ENCODE data around the gene CAB39L. TPM values are rescaled to one million over a fixed set of nuclear protein-coding genes. Genes with fewer than 3 reads are reported as not detected.
"Not testable (repeated sequence)": the region's sequence is repeated elsewhere in the genome, so short reads cannot be mapped to it uniquely, and the experiment has no call there.

The CAB39L gene
- polyA plus RNA-seq, 2 of the 4 experiments (the other 2 are of a cell fraction) = 2.3 to 5.2 TPM

- no peak for TF ChIP-seq ZC3H11A (IDR thresholded peaks at IDR 0.05)
- no peak for TF ChIP-seq CHD2 (IDR thresholded peaks at IDR 0.05; ENCODE audit: low read length, partially characterized antibody)
- no peak for TF ChIP-seq FOSL2 (IDR thresholded peaks at IDR 0.05)
- TF ChIP-seq FOSL2 (CRISPR knock-in tag; IDR thresholded peaks at IDR 0.05) = no peak
- TF ChIP-seq, protein P1, sequence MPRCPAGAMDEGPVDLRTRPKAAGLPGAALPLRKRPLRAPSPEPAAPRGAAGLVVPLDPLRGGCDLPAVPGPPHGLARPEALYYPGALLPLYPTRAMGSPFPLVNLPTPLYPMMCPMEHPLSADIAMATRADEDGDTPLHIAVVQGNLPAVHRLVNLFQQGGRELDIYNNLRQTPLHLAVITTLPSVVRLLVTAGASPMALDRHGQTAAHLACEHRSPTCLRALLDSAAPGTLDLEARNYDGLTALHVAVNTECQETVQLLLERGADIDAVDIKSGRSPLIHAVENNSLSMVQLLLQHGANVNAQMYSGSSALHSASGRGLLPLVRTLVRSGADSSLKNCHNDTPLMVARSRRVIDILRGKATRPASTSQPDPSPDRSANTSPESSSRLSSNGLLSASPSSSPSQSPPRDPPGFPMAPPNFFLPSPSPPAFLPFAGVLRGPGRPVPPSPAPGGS (IDR thresholded peaks at IDR 0.05) = no peak
- TF ChIP-seq ZFP36 (IDR thresholded peaks at IDR 0.05; ENCODE audit: borderline replicate concordance, partially characterized antibody) = no peak
- no peak for TF ChIP-seq NPAS2 (CRISPR knock-in tag; IDR thresholded peaks at IDR 0.05; ENCODE audit: borderline replicate concordance)
- TF ChIP-seq PHF8 (IDR thresholded peaks at IDR 0.05; ENCODE audit: borderline replicate concordance, low read depth) = no peak
- TF ChIP-seq, protein P2, sequence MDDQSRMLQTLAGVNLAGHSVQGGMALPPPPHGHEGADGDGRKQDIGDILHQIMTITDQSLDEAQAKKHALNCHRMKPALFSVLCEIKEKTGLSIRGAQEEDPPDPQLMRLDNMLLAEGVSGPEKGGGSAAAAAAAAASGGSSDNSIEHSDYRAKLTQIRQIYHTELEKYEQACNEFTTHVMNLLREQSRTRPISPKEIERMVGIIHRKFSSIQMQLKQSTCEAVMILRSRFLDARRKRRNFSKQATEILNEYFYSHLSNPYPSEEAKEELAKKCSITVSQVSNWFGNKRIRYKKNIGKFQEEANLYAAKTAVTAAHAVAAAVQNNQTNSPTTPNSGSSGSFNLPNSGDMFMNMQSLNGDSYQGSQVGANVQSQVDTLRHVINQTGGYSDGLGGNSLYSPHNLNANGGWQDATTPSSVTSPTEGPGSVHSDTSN (IDR thresholded peaks at IDR 0.05) = no peak
- TF ChIP-seq EHF (CRISPR knock-in tag; IDR thresholded peaks at IDR 0.05) = no peak
- no peak for TF ChIP-seq MAZ (IDR thresholded peaks at IDR 0.05; ENCODE audit: borderline replicate concordance, low read depth, low read length)
- no peak for TF ChIP-seq CBX2 (IDR thresholded peaks at IDR 0.05; ENCODE audit: borderline replicate concordance, low read depth)
- no peak for TF ChIP-seq RAD21 (conservative IDR thresholded peaks at IDR 0.05 in 1 of 2, IDR thresholded peaks at IDR 0.05 in 1 of 2)
- TF ChIP-seq SREBF2 (IDR thresholded peaks at IDR 0.05) = no peak
- no peak for TF ChIP-seq POLR2A (IDR thresholded peaks at IDR 0.05; ENCODE audit: low read length)
- no peak for TF ChIP-seq HOXB5 (CRISPR knock-in tag; IDR thresholded peaks at IDR 0.05)
- TF ChIP-seq MAFK (IDR thresholded peaks at IDR 0.05; ENCODE audit: partially characterized antibody) = no peak
- TF ChIP-seq NR3C1 (IDR thresholded peaks at IDR 0.05) = no peak
- no peak for TF ChIP-seq TP53 (CRISPR knock-in tag; IDR thresholded peaks at IDR 0.05)
- TF ChIP-seq FOSB (CRISPR knock-in tag; IDR thresholded peaks at IDR 0.05) = no peak
- TF ChIP-seq BHLHE40 (IDR thresholded peaks at IDR 0.05; ENCODE audit: low read depth, low read length) = no peak
- CTCF ChIA-PET = interaction anchor here (0.9 kb wide), 1 partner anchor 309 kb away, joined by 6 read pairs; no protein-coding TSS in a partner anchor
- H3K4me3 ChIP-seq = no peak overlapping the region
- no peak overlapping the region for H3K27ac ChIP-seq
- FAIRE-seq (no peak), DNase-seq (ENCODE audit: low read depth in 1 of 2, low spot score in 1 of 2) (no peak), ATAC-seq (no peak)
- H3K4me1 ChIP-seq = no peaks in the 10 kb centered on the region
- 49% methylated on average over 2 of the region's 4 CpGs for WGBS (ENCODE audit: missing lambda C conversion rate)
- POLR2A ChIA-PET = no interaction called here
- no peaks in the 10 kb centered on the region for H3K9me3 ChIP-seq
- H3K4me2 ChIP-seq = no peak overlapping the region
Measured at GRCh38 chr13:49297338-49297737, 146.5 kb downstream of the CAB39L start.

- H3K27ac ChIP-seq = no peak overlapping the region
- DNase-seq (ENCODE audit: low read depth in 1 of 2, low spot score in 1 of 2) (no peak), FAIRE-seq (no peak), ATAC-seq (no peak)
- WGBS (ENCODE audit: missing lambda C conversion rate) = 87% methylated on average over 2 of the region's 2 CpGs
- POLR2A ChIA-PET = no interaction called here
- no peak overlapping the region for H3K4me3 ChIP-seq
- H3K4me2 ChIP-seq = no peak overlapping the region
- no peaks in the 10 kb centered on the region for H3K4me1 ChIP-seq
- TF ChIP-seq PHF8 (IDR thresholded peaks at IDR 0.05; ENCODE audit: borderline replicate concordance, low read depth) = no peak
- CTCF ChIA-PET = interaction anchor here (0.7 to 2.2 kb wide), 4 partner anchors 16 to 310 kb away, joined by 3 to 14 read pairs (median 4); no protein-coding TSS in a partner anchor
- no peaks in the 10 kb centered on the region for H3K9me3 ChIP-seq
Measured at GRCh38 chr13:49296659-49297058, 147.2 kb downstream of the CAB39L start.

GRCh38 chr13:49295244-49295643 lies 148.6 kb downstream of the CAB39L start:
- ATAC-seq (no peak), FAIRE-seq (no peak), DNase-seq (ENCODE audit: low read depth in 1 of 2, low spot score in 1 of 2) (no peak)
- Histone ChIP-seq H3K4me3 (no peak overlapping the region), H3K27ac (no peak overlapping the region), H3K4me2 (no peak overlapping the region), H3K4me1 (no peaks in the 10 kb centered on the region), H3K9me3 (no peaks in the 10 kb centered on the region)
- ChIA-PET POLR2A (no interaction called here), CTCF (interaction anchor here (0.7 to 2.2 kb wide), 6 partner anchors 9 to 313 kb away, joined by 3 to 14 read pairs (median 4); no protein-coding TSS in a partner anchor)
- TF ChIP-seq KDM1A (IDR thresholded peaks at IDR 0.05; ENCODE audit: low read depth) (no peak), NPAS2 (CRISPR knock-in tag; IDR thresholded peaks at IDR 0.05; ENCODE audit: borderline replicate concordance) (no peak), RCOR1 (IDR thresholded peaks at IDR 0.05; ENCODE audit: low read depth, low read length) (no peak)
- TF ChIP-seq, protein P1 (IDR thresholded peaks at IDR 0.05) = no peak
- WGBS (ENCODE audit: missing lambda C conversion rate) = 63% methylated on average over 6 of the region's 6 CpGs

DNA sequence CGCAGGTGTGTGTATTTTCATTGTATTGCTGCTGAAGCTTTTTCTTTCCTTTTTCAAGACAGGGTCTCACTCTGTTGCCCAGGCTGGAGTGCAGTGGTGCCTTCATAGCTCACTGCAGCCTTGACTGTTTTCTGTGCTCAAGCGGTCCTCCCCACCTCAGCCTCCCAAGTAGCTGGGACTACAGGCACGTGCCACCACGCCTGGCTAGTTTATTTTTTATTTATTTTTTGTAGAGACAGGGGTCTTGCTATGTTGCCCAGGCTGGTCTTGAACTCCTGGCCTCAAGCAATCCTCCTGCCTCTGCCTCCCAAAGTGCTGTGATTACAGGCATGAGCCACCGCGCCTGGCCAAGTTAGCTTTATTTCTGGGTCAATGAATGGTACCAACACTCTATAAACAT lies 149.1 kb downstream of the CAB39L start:
- ATAC-seq; H3K4me1 ChIP-seq; FAIRE-seq; H3K27ac ChIP-seq; H3K9me3 ChIP-seq; DNase-seq (ENCODE audit: low read depth in 1 of 2, low spot score in 1 of 2); H3K4me2 ChIP-seq; POLR2A ChIA-PET; H3K4me3 ChIP-seq: not testable (repeated sequence)
- WGBS (ENCODE audit: missing lambda C conversion rate) = 95% methylated on average over 6 of the region's 6 CpGs
- CTCF ChIA-PET = interaction anchor here (0.6 to 2.2 kb wide), 6 partner anchors 14 to 314 kb away, joined by 3 to 14 read pairs (median 4); no protein-coding TSS in a partner anchor
